ENCODE results near the gene APOL6.

GRCh38 chr22:35678836-35679235, 30.6 kb downstream of the APOL6 start:
- no peak for TF ChIP-seq MYC (IDR thresholded peaks at IDR 0.05; ENCODE audit: low read depth, low read length)
- no peak for TF ChIP-seq POLR2A (IDR thresholded peaks at IDR 0.05; ENCODE audit: low read depth, low read length)
- no peak for TF ChIP-seq CTCF (IDR thresholded peaks at IDR 0.05; ENCODE audit: extremely low read depth in 1 of 2, insufficient read depth in 1 of 2, low read depth in 1 of 2, low read length in 2 of 2)
- no peak for TF ChIP-seq POLR2AphosphoS5 (IDR thresholded peaks at IDR 0.05; ENCODE audit: insufficient read depth, low read depth, low read length)
- TF ChIP-seq EZH2 (IDR thresholded peaks at IDR 0.05; ENCODE audit: borderline replicate concordance, low read depth, low read length, severe bottlenecking) = no peak
- TF ChIP-seq GATA2 (IDR thresholded peaks at IDR 0.05; ENCODE audit: insufficient read depth, insufficient read length, low read depth, low read length) = no peak
- no peak for TF ChIP-seq MAX (IDR thresholded peaks at IDR 0.05; ENCODE audit: insufficient read depth, insufficient read length)
